PC-9 (cell line): ENCODE data around the gene SPPL2B. TPM values are rescaled to one million over a fixed set of nuclear protein-coding genes. Genes with fewer than 3 reads are reported as not detected.

Source experiments
- BruUV-seq: library from RNA; stranded (reverse); fragments of 400-500 nt; replicated peaks from 2 replicates; lab custom pipeline; 2021; lab: Mats Ljungman, UMichigan
- CTCF ChIA-PET: fragments of 300-600 bp; sonication (Branson Sonifier 250); formaldehyde crosslinking; loops from one replicate; lab custom pipeline; 2022; ENCODE audit warnings: antibody characterized with exemption; lab: Charles Lee
- POLR2A ChIA-PET: fragments of 300-600 bp; sonication (Branson Sonifier 250); formaldehyde crosslinking; loops from one replicate; lab custom pipeline; 2022; ENCODE audit warnings: antibody characterized with exemption; ENCODE audit not compliant: unreplicated experiment; lab: Charles Lee
- DNase-seq, 2 experiments: peaks; one replicate each; pipeline versions ENCODE4 v3.0.0 to v3.0.0-alpha.2; 2015 to 2022; ENCODE audit warnings: mixed read lengths in 1 of 2
- H2AFZ ChIP-seq: fragments of 200-600 bp; sonication (generic); 2 replicates; pipeline ENCODE4 v1.8.1; 2017; ENCODE audit warnings: antibody characterized with exemption
- H3F3A ChIP-seq: fragments of 200-600 bp; sonication (generic); 2 replicates; pipeline ENCODE4 v1.8.1; 2017; ENCODE audit warnings: antibody characterized with exemption, mild to moderate bottlenecking, low read depth; ENCODE audit not compliant: insufficient read depth
- H3K27ac ChIP-seq: fragments of 200-600 bp; sonication (generic); 2 replicates; pipeline ENCODE4 v1.6.1; 2016; ENCODE audit warnings: mixed run types
- H3K27me3 ChIP-seq: fragments of 200-600 bp; sonication (generic); 2 replicates; pipeline ENCODE4 v1.6.1; 2016; ENCODE audit warnings: low read depth, mixed run types; ENCODE audit not compliant: insufficient read depth
- H3K36me3 ChIP-seq: fragments of 200-600 bp; sonication (generic); 2 replicates; pipeline ENCODE4 v1.6.1; 2016; ENCODE audit warnings: low read depth, mixed run types
- H3K4me1 ChIP-seq: fragments of 200-600 bp; sonication (generic); replicated peaks from 2 replicates; pipeline ENCODE4 v1.6.1; 2016; ENCODE audit warnings: mixed run types; ENCODE audit not compliant: insufficient read depth
- H3K4me2 ChIP-seq: fragments of 200-600 bp; sonication (generic); 2 replicates; pipeline ENCODE4 v1.6.1; 2017; ENCODE audit warnings: mixed run types
- H3K4me3 ChIP-seq: fragments of 200-600 bp; sonication (generic); 2 replicates; pipeline ENCODE4 v1.6.1; 2016; ENCODE audit warnings: mixed run types
- H3K79me2 ChIP-seq: fragments of 200-600 bp; sonication (generic); 2 replicates; pipeline ENCODE4 v1.6.1; 2017; ENCODE audit warnings: low read depth, mixed run types
- H3K9me2 ChIP-seq: fragments of 200-600 bp; sonication (generic); 2 replicates; pipeline ENCODE4 v1.8.1; 2017; ENCODE audit warnings: mild to moderate bottlenecking; ENCODE audit not compliant: insufficient read depth
- H3K9me3 ChIP-seq: fragments of 200-600 bp; sonication (generic); 2 replicates; pipeline ENCODE4 v1.8.1; 2016; ENCODE audit warnings: low read depth; ENCODE audit not compliant: insufficient read depth
- H4K20me1 ChIP-seq: fragments of 200-600 bp; sonication (generic); 2 replicates; pipeline ENCODE4 v1.8.1; 2017; ENCODE audit not compliant: insufficient read depth
- CTCF ChIP-seq: fragments of 200-600 bp; sonication (generic); conservative IDR thresholded peaks from 2 replicates; pipeline ENCODE4 v1.6.1; 2017; ENCODE audit warnings: mixed run types, antibody characterized with exemption, mild to moderate bottlenecking, moderate library complexity
- EZH2 ChIP-seq: fragments of 200-600 bp; sonication (generic); IDR thresholded peaks from 2 replicates; pipeline ENCODE4 v1.8.0; 2017; ENCODE audit warnings: antibody characterized with exemption, low read depth
- intact Hi-C: fragments of 100-400 bp; cut with micrococcal nuclease; formaldehyde crosslinking; loops from one replicate; pipeline ENCODE4 v1.10.0; 2022; ENCODE audit not compliant: unreplicated experiment
- total RNA-seq: library from RNA; stranded (reverse); gene quantifications from 2 replicates; pipeline ENCODE4 v1.2.3, GENCODE V29; 2021

SPPL2B gene
- total RNA-seq, 1 experiment from 2014 or later = 49.6 TPM

DNA sequence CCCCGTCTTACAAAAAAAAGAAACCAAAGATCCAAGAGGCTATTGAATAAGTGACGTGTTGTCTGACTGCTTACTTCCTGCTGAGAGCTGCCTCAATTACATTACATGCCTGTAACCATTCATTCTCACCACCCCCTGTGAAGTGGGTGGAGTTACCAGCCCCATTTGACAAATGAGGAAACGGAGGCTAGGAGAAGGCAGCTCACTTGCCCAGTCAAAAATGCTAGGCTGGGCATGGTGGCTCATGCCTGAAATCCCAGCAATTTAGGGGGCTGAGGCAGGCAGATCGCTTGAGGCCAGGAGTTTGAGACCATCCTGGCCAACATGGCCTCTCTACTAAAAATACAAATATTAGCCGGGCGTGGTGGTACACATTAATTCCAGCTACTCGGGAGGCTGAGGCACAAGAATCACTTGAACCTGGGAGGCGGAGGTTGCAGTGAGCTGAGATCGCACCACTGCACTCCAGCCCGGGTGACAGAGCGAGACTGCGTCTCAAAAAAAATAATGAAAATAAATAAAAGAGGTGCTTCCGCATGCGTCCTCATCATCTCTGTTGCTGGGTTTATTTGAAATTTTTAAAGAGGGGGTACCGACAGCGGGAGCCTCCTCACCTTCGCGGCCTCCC, 597 bp upstream of the SPPL2B start:
- POLR2A ChIA-PET = interaction anchor here (0.7 kb wide), 1 partner anchor 10 kb away, joined by 4 read pairs; no protein-coding TSS in a partner anchor
- DNase-seq = peak; percentile 22 to 67
- H3K79me2 ChIP-seq = peaks cover 60% of the 10 kb centered on the region

GRCh38 chr19:2329149-2329478, 630 bp downstream of the SPPL2B start:
- no peaks in the 10 kb centered on the region for H4K20me1 ChIP-seq
- intact Hi-C loops = loop anchor here (5.0 kb wide), 1 partner anchor 63 kb away; no protein-coding TSS in a partner anchor

More for the DNA sequence above, 597 bp upstream of the SPPL2B start:
- no peaks in the 10 kb centered on the region for H3K36me3 ChIP-seq
- CTCF ChIA-PET = interaction anchor here (0.7 kb wide), 1 partner anchor 88 kb away, joined by 3 read pairs; no protein-coding TSS in a partner anchor
- intact Hi-C loops = loop anchor here (5.0 kb wide), 1 partner anchor 64 kb away; no protein-coding TSS in a partner anchor
- peak overlapping the region; percentile 86 for H3K4me3 ChIP-seq
- peaks cover 6% of the 10 kb centered on the region; the same call in 1 of the 2 replicates for H3K4me1 ChIP-seq
- H3K9me3 ChIP-seq = no peaks in the 10 kb centered on the region
- no peaks in the 10 kb centered on the region for H3K27me3 ChIP-seq
- BruUV-seq = TSS peak; percentile 81
- no peak for TF ChIP-seq EZH2
- TF ChIP-seq CTCF = no peak
- peak overlapping the region; percentile 50 for H3K27ac ChIP-seq
- no peaks in the 10 kb centered on the region for H3K9me2 ChIP-seq
- H3F3A ChIP-seq = no peaks in the 10 kb centered on the region; the same call in 1 of the 2 replicates
- peak overlapping the region; percentile 84 for H3K4me2 ChIP-seq
- peak overlapping the region; percentile 84 for H2AFZ ChIP-seq
- H4K20me1 ChIP-seq = no peaks in the 10 kb centered on the region

DNA sequence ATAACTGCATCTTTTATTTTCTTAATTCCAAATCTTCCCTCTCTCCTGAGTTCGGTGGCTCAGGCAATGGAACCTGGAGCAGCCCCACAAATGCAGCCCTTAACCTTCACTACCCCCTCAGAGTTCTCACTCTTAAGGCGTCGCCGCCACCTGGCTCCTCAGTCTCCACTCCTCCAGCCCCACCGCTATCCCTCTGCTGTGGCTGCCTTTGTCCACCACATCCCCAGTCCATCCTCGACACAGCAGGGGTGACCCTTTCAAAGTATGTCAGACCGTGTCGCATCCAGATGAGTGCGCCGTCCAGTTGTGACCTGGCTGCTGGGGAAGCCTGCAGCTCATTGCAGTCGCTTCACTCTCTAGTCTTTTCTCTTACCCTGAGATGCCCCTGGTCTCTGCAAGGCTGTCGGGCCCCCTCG, 1.0 kb downstream of the SPPL2B start:
- no peak overlapping the region for H3K27ac ChIP-seq
- no peaks in the 10 kb centered on the region for H4K20me1 ChIP-seq
- H2AFZ ChIP-seq = no peak overlapping the region
- H3K4me1 ChIP-seq = peaks cover 6% of the 10 kb centered on the region; the same call in 1 of the 2 replicates
- CTCF ChIA-PET = no interaction called here
- H3K36me3 ChIP-seq = no peaks in the 10 kb centered on the region
- intact Hi-C loops = loop anchor here (5.0 kb wide), 1 partner anchor 63 kb away; no protein-coding TSS in a partner anchor
- H3K9me3 ChIP-seq = no peaks in the 10 kb centered on the region
- H3K4me3 ChIP-seq = peak overlapping the region; percentile 86
- peak overlapping the region; percentile 91 for H3K4me2 ChIP-seq
- H3K9me2 ChIP-seq = no peaks in the 10 kb centered on the region
- peaks cover under 1% of the 10 kb centered on the region; the same call in 1 of the 2 replicates for H3F3A ChIP-seq
- no peak for DNase-seq
- TF ChIP-seq EZH2 = no peak
- H3K79me2 ChIP-seq = peaks cover 60% of the 10 kb centered on the region
- H3K27me3 ChIP-seq = no peaks in the 10 kb centered on the region
- POLR2A ChIA-PET = no interaction called here
- no TSS peak for BruUV-seq

More at GRCh38 chr19:2329149-2329478, 630 bp downstream of the SPPL2B start:
- DNase-seq = no peak
- POLR2A ChIA-PET = no interaction called here
- H3F3A ChIP-seq = no peaks in the 10 kb centered on the region; the same call in 1 of the 2 replicates
- H3K27me3 ChIP-seq = no peaks in the 10 kb centered on the region
- peak overlapping the region; percentile 84 for H2AFZ ChIP-seq
- CTCF ChIA-PET = no interaction called here
- TSS peak; percentile 55 for BruUV-seq
- H3K9me3 ChIP-seq = no peaks in the 10 kb centered on the region
- TF ChIP-seq CTCF = no peak
- no peak for TF ChIP-seq EZH2
- no peak overlapping the region for H3K27ac ChIP-seq
- no peaks in the 10 kb centered on the region for H3K36me3 ChIP-seq
- peaks cover 60% of the 10 kb centered on the region for H3K79me2 ChIP-seq
- H3K4me2 ChIP-seq = peak overlapping the region; percentile 91
- H3K4me1 ChIP-seq = peaks cover 6% of the 10 kb centered on the region; the same call in 1 of the 2 replicates
- peak overlapping the region; percentile 86 for H3K4me3 ChIP-seq
- no peaks in the 10 kb centered on the region for H3K9me2 ChIP-seq
